HG03135 (cell line): ENCODE results near the gene C11orf58.
A peak's percentile ranks its signal among the peaks of the same experiment; 100 is the strongest.

Source experiments
- ATAC-seq: cut with Tn5 transposase; IDR thresholded peaks from one replicate; pipeline ENCODE4 v1.9.1; 2021; ENCODE audit warnings: mild to moderate bottlenecking, moderate library complexity; ENCODE audit not compliant: unreplicated experiment

The C11orf58 gene

GRCh38 chr11:16784666-16785065, 46.2 kb downstream of the C11orf58 start:
- no peak for ATAC-seq

GRCh38 chr11:16785520-16786128, 47.2 kb downstream of the C11orf58 start:
- ATAC-seq, result peak; percentile 81

- no peak for ATAC-seq
These were observed 47.7 kb downstream of the C11orf58 start for GRCh38 chr11:16786131-16786530.

GRCh38 chr11:16787035-16787742, 48.7 kb downstream of the C11orf58 start:
- no peak for ATAC-seq

- no peak for ATAC-seq
These were observed 50.0 kb downstream of the C11orf58 start for GRCh38 chr11:16788141-16789062.

GRCh38 chr11:16789063-16789420, 50.6 kb downstream of the C11orf58 start:
- ATAC-seq, result no peak

- no peak for ATAC-seq
These were observed 51.4 kb downstream of the C11orf58 start for GRCh38 chr11:16789560-16790485.

- no peak for ATAC-seq
These were observed 52.2 kb downstream of the C11orf58 start for GRCh38 chr11:16790486-16791190.

GRCh38 chr11:16791191-16791961, 52.9 kb downstream of the C11orf58 start:
- no peak for ATAC-seq

GRCh38 chr11:16792426-16792825, 54.0 kb downstream of the C11orf58 start:
- no peak for ATAC-seq

- no peak for ATAC-seq
These were observed 54.6 kb downstream of the C11orf58 start for GRCh38 chr11:16793009-16793408.

- no peak for ATAC-seq
These were observed 55.1 kb downstream of the C11orf58 start for GRCh38 chr11:16793511-16793910.

GRCh38 chr11:16794047-16794818, 55.8 kb downstream of the C11orf58 start:
- ATAC-seq, result no peak

- no peak for ATAC-seq
These were observed 56.7 kb downstream of the C11orf58 start for GRCh38 chr11:16795146-16795545.

- ATAC-seq, result no peak
These were observed 57.9 kb downstream of the C11orf58 start for GRCh38 chr11:16796311-16796710.

GRCh38 chr11:16797776-16798175, 59.3 kb downstream of the C11orf58 start:
- ATAC-seq, result no peak

GRCh38 chr11:16799221-16799620, 60.8 kb downstream of the C11orf58 start:
- no peak for ATAC-seq

GRCh38 chr11:16799890-16800289, 61.4 kb downstream of the C11orf58 start:
- no peak for ATAC-seq
